Uterus (tissue), 4 donors: Measurements from ENCODE around the gene ERCC5. TPM values are rescaled to one million over a fixed set of nuclear protein-coding genes. Genes with fewer than 3 reads are reported as not detected.

Experiments
- DNase-seq, 2 donors: peaks; one replicate each; pipeline ENCODE4 v3.0.0-alpha.2; 2019 to 2020
- H3K27ac ChIP-seq, 2 donors: fragments of 200-600 bp; sonication (generic); 1 replicate in 1 of 2; 2 replicates in 1 of 2; pipeline ENCODE4 v1.5.1; 2016 to 2018
- H3K27me3 ChIP-seq, 2 donors: fragments of 200-600 bp; sonication (generic); one replicate each; pipeline ENCODE4 v1.5.1; 2018 to 2019; ENCODE audit warnings: control low read depth in 1 of 2
- H3K36me3 ChIP-seq, 2 donors: fragments of 200-600 bp; sonication (generic); one replicate each; pipeline ENCODE4 v1.5.1; 2019; ENCODE audit warnings: control low read depth in 1 of 2
- H3K4me1 ChIP-seq, 2 donors: fragments of 200-600 bp; sonication (generic); one replicate each; pipeline ENCODE4 v1.5.1; 2018 to 2019; ENCODE audit warnings: control low read depth in 1 of 2
- H3K4me3 ChIP-seq, 2 donors: fragments of 200-600 bp; sonication (generic); 1 replicate in 1 of 2; 2 replicates in 1 of 2; pipeline ENCODE4 v1.5.1; 2018 to 2019; ENCODE audit warnings: mild to moderate bottlenecking in 1 of 2
- H3K9me3 ChIP-seq, 2 donors: fragments of 200-600 bp; sonication (generic); one replicate each; pipeline ENCODE4 v1.5.1; 2019; ENCODE audit warnings: control low read depth in 1 of 2
- CTCF ChIP-seq, 4 experiments: fragments of 200-600 bp in 2 of 4; fragments of 450-650 bp in 2 of 4; sonication (generic) in 2 of 4; IDR thresholded peaks; one replicate each; pipeline ENCODE4 v1.5.1; 2016 to 2019; ENCODE audit warnings: antibody characterized with exemption in 4 of 4, mild to moderate bottlenecking in 2 of 4, moderate library complexity in 1 of 4
- POLR2A ChIP-seq, 2 donors: fragments of 450-650 bp; IDR thresholded peaks; one replicate each; pipeline ENCODE4 v1.6.1; 2016; ENCODE audit warnings: antibody characterized with exemption in 2 of 2, mild to moderate bottlenecking in 1 of 2, moderate library complexity in 1 of 2
- intact Hi-C: fragments of 100-400 bp; cut with DNase I; formaldehyde crosslinking; loops from one replicate; pipeline ENCODE4 v1.15.1; 2023; ENCODE audit warnings: low total_unique reads
- total RNA-seq, 4 donors: library from RNA; depleted of rRNA in 3 of 4; stranded (reverse); fragments of >200 nt in 3 of 4; gene quantifications; one replicate each; pipeline versions ENCODE4 v1.1.0 to v1.2.4, GENCODE V29; 2014 to 2023
- donor health status: DM: yes; HTN: yes; CAD: no.

The ERCC5 gene
- total RNA-seq, 4 donors from 2014 or later: 43.7 to 134 (median 76.4) TPM

GRCh38 chr13:102825921-102826706 lies 19.7 kb upstream of the ERCC5 start:
- no peak for DNase-seq
- Histone ChIP-seq H3K36me3 (no peaks in the 10 kb centered on the region), H3K27me3 (no peaks in the 10 kb centered on the region), H3K27ac (no peak overlapping the region), H3K9me3 (no peaks in the 10 kb centered on the region), H3K4me3 (no peak overlapping the region), H3K4me1 (no peaks in the 10 kb centered on the region)
- no peak for TF ChIP-seq POLR2A (IDR thresholded peaks at IDR 0.05)
- TF ChIP-seq CTCF (IDR thresholded peaks at IDR 0.05): no peak
- intact Hi-C loops: no loop called here

GRCh38 chr13:102830646-102831045 lies 15.2 kb upstream of the ERCC5 start:
- no peaks in the 10 kb centered on the region for H3K4me1 ChIP-seq
- intact Hi-C loops: no loop called here
- no peak for TF ChIP-seq CTCF (IDR thresholded peaks at IDR 0.05)
- TF ChIP-seq POLR2A (IDR thresholded peaks at IDR 0.05): no peak
- H3K27ac ChIP-seq: no peak overlapping the region
- DNase-seq: no peak
- H3K36me3 ChIP-seq: no peaks in the 10 kb centered on the region
- H3K9me3 ChIP-seq: no peaks in the 10 kb centered on the region
- H3K27me3 ChIP-seq: no peaks in the 10 kb centered on the region
- no peak overlapping the region for H3K4me3 ChIP-seq

- Histone ChIP-seq H3K4me3 (no peak overlapping the region), H3K27me3 (no peaks in the 10 kb centered on the region), H3K9me3 (no peaks in the 10 kb centered on the region), H3K4me1 (no peaks in the 10 kb centered on the region), H3K27ac (no peak overlapping the region), H3K36me3 (no peaks in the 10 kb centered on the region)
- no peak for TF ChIP-seq CTCF (IDR thresholded peaks at IDR 0.05)
- no peak for TF ChIP-seq POLR2A (IDR thresholded peaks at IDR 0.05)
- DNase-seq: no peak
- intact Hi-C loops: no loop called here
Observed at GRCh38 chr13:102836471-102836870, 9.4 kb upstream of the ERCC5 start.

- H3K9me3 ChIP-seq: no peaks in the 10 kb centered on the region
- no peak for DNase-seq
- no peaks in the 10 kb centered on the region for H3K27me3 ChIP-seq
- H3K4me1 ChIP-seq: no peaks in the 10 kb centered on the region
- TF ChIP-seq POLR2A (IDR thresholded peaks at IDR 0.05) (no peak), CTCF (IDR thresholded peaks at IDR 0.05) (no peak)
- no peak overlapping the region for H3K27ac ChIP-seq
- H3K4me3 ChIP-seq: no peak overlapping the region
- intact Hi-C loops: no loop called here
- H3K36me3 ChIP-seq: no peaks in the 10 kb centered on the region
Observed at GRCh38 chr13:102838273-102838672, 7.6 kb upstream of the ERCC5 start.

- H3K27ac ChIP-seq: no peak overlapping the region
- DNase-seq: no peak
- no peaks in the 10 kb centered on the region for H3K36me3 ChIP-seq
- no peaks in the 10 kb centered on the region for H3K4me1 ChIP-seq
- H3K9me3 ChIP-seq: no peaks in the 10 kb centered on the region
- intact Hi-C loops: no loop called here
- H3K4me3 ChIP-seq: no peak overlapping the region
- H3K27me3 ChIP-seq: no peaks in the 10 kb centered on the region
- TF ChIP-seq POLR2A (IDR thresholded peaks at IDR 0.05): no peak
- no peak for TF ChIP-seq CTCF (IDR thresholded peaks at IDR 0.05)
Observed at GRCh38 chr13:102838982-102839381, 6.8 kb upstream of the ERCC5 start.
